ENCODE results near the gene SIAH2. TPM values are rescaled to one million over a fixed set of nuclear protein-coding genes. Genes with fewer than 3 reads are reported as not detected.

SIAH2 gene
- total RNA-seq, 1 experiment from 2014 or later: 24.0 TPM

- Histone ChIP-seq H3K36me3 (ENCODE audit: control insufficient read depth, insufficient read depth, low read length) (no peaks in the 10 kb centered on the region), H3K4me3 (ENCODE audit: low read depth in 2 of 2, low read length in 2 of 2) (no peak overlapping the region), H3K4me1 (ENCODE audit: control insufficient read depth, insufficient read depth, low read length) (no peaks in the 10 kb centered on the region), H3K27me3 (ENCODE audit: control insufficient read depth, insufficient read depth, low read length) (peaks cover 4% of the 10 kb centered on the region; the same call in 1 of the 2 replicates), H3K27ac (ENCODE audit: low read length) (no peak overlapping the region), H3K9me3 (ENCODE audit: control insufficient read depth, insufficient read depth, low read depth, low read length) (no peaks in the 10 kb centered on the region)
- no peak for DNase-seq (ENCODE audit: low read depth, low spot score)
- TF ChIP-seq REST (IDR thresholded peaks at IDR 0.05; ENCODE audit: insufficient read depth in 1 of 2, low read depth in 2 of 2, low read length in 1 of 2): no peak
- no peak for TF ChIP-seq TCF7L2 (IDR thresholded peaks at IDR 0.05; ENCODE audit: low read depth, low read length)
- no peak for TF ChIP-seq CTCF (IDR thresholded peaks at IDR 0.05)
- no peak for TF ChIP-seq SIN3A (IDR thresholded peaks at IDR 0.05; ENCODE audit: borderline replicate concordance, insufficient read depth, low read depth, low read length)
- TF ChIP-seq POLR2AphosphoS5 (IDR thresholded peaks at IDR 0.05; ENCODE audit: low read depth, low read length): no peak
- intact Hi-C loops (cut with micrococcal nuclease; ENCODE audit: unreplicated experiment) (no loop called here), in situ Hi-C loops (cut with HindIII; ENCODE audit: low pct_unique_long_range_greater_than_20kb, low sequenced_read_pairs) (no loop called here)
- ChIA-PET POLR2A (no interaction called here), CTCF (no interaction called here)
- no peak for ATAC-seq
- BruUV-seq (replicated peaks): no TSS peak
These were observed 16.5 kb upstream of the SIAH2 start for GRCh38 chr3:150779402-150779858.

- POLR2A ChIA-PET: no interaction called here
- Histone ChIP-seq H3K4me1 (ENCODE audit: control insufficient read depth, insufficient read depth, low read length) (no peaks in the 10 kb centered on the region), H3K27ac (ENCODE audit: low read length) (no peak overlapping the region), H3K27me3 (ENCODE audit: control insufficient read depth, insufficient read depth, low read length) (peaks cover 4% of the 10 kb centered on the region; the same call in 1 of the 2 replicates), H3K9me3 (ENCODE audit: control insufficient read depth, insufficient read depth, low read depth, low read length) (no peaks in the 10 kb centered on the region), H3K36me3 (ENCODE audit: control insufficient read depth, insufficient read depth, low read length) (no peaks in the 10 kb centered on the region), H3K4me3 (ENCODE audit: low read depth in 2 of 2, low read length in 2 of 2) (no peak overlapping the region)
- ATAC-seq (no peak), DNase-seq (ENCODE audit: low read depth, low spot score) (no peak)
- CTCF ChIA-PET: no interaction called here
- in situ Hi-C loops (cut with HindIII; ENCODE audit: low pct_unique_long_range_greater_than_20kb, low sequenced_read_pairs): no loop called here
- TF ChIP-seq SIN3A (IDR thresholded peaks at IDR 0.05; ENCODE audit: borderline replicate concordance, insufficient read depth, low read depth, low read length) (no peak), POLR2AphosphoS5 (IDR thresholded peaks at IDR 0.05; ENCODE audit: low read depth, low read length) (no peak), CTCF (IDR thresholded peaks at IDR 0.05) (no peak), TCF7L2 (IDR thresholded peaks at IDR 0.05; ENCODE audit: low read depth, low read length) (no peak), REST (IDR thresholded peaks at IDR 0.05; ENCODE audit: insufficient read depth in 1 of 2, low read depth in 2 of 2, low read length in 1 of 2) (no peak)
- BruUV-seq (replicated peaks): no TSS peak
- intact Hi-C loops (cut with micrococcal nuclease; ENCODE audit: unreplicated experiment): no loop called here
These were observed 15.9 kb upstream of the SIAH2 start for GRCh38 chr3:150778793-150779401.
